HepG2 (cell line): ENCODE measurements around the gene HPCAL1. TPM values are rescaled to one million over a fixed set of nuclear protein-coding genes. Genes with fewer than 3 reads are reported as not detected.

ENCODE experiments used
- AKNA ChIP-seq: sonication (generic); formaldehyde crosslinking; IDR thresholded peaks from 2 replicates; pipeline ENCODE4 v1.4.0; 2020; ENCODE audit warnings: missing genetic modification reagents, borderline replicate concordance
- HMGXB4 ChIP-seq, 2 experiments: sonication (generic) in 1 of 2; formaldehyde crosslinking in 1 of 2; IDR thresholded peaks; 2 replicates each; pipeline versions ENCODE4 v1.4.0 to v1.6.1; 2018 to 2020; ENCODE audit warnings: missing genetic modification reagents in 2 of 2, borderline replicate concordance in 1 of 2, low read depth in 1 of 2, mild to moderate bottlenecking in 1 of 2, missing biosample characterization in 1 of 2
- IRF2 ChIP-seq: IDR thresholded peaks from 2 replicates; pipeline ENCODE4 v1.6.1; 2018; ENCODE audit warnings: missing genetic modification reagents, missing compliant biosample characterization
- IRX3 ChIP-seq: sonication (generic); formaldehyde crosslinking; IDR thresholded peaks from 2 replicates; pipeline ENCODE4 v1.8.1; 2023; ENCODE audit warnings: mild to moderate bottlenecking, low read depth, missing genetic modification reagents, borderline replicate concordance
- KLF9 ChIP-seq: IDR thresholded peaks from 2 replicates; pipeline ENCODE4 v1.6.1; 2016; ENCODE audit warnings: low read depth
- MED13 ChIP-seq: sonication (generic); formaldehyde crosslinking; IDR thresholded peaks from 2 replicates; pipeline ENCODE4 v1.5.0; 2020; ENCODE audit warnings: missing genetic modification reagents
- TAF15 ChIP-seq: fragments of 200-400 bp; formaldehyde crosslinking; IDR thresholded peaks from one replicate; pipeline ENCODE4 v1.6.1; 2018; ENCODE audit warnings: mild to moderate bottlenecking, low read depth, low read length; ENCODE audit not compliant: poor library complexity, severe bottlenecking
- TOPORS ChIP-seq: sonication (generic); formaldehyde crosslinking; IDR thresholded peaks from 2 replicates; pipeline ENCODE4 v1.8.0; 2023; ENCODE audit warnings: mild to moderate bottlenecking, missing genetic modification reagents
- ZFP37 ChIP-seq: sonication (generic); formaldehyde crosslinking; IDR thresholded peaks from 2 replicates; pipeline ENCODE4 v1.4.0; 2020; ENCODE audit warnings: missing genetic modification reagents, borderline replicate concordance
- ZMAT3 ChIP-seq: sonication (generic); formaldehyde crosslinking; conservative IDR thresholded peaks from 2 replicates; pipeline ENCODE4 v1.7.0; 2021; ENCODE audit warnings: missing genetic modification reagents
- ZNF274 ChIP-seq: sonication (generic); formaldehyde crosslinking; IDR thresholded peaks from 2 replicates; pipeline ENCODE4 v1.5.1; 2020; ENCODE audit warnings: mild to moderate bottlenecking, missing genetic modification reagents
- ZNF782 ChIP-seq: sonication (generic); formaldehyde crosslinking; IDR thresholded peaks from 2 replicates; pipeline ENCODE4 v1.4.0; 2020; ENCODE audit warnings: missing genetic modification reagents, mild to moderate bottlenecking, borderline replicate concordance
- polyA plus RNA-seq, 8 experiments: library from polyadenylated mRNA; depleted of rRNA in 3 of 8; stranded (reverse) in 7 of 8; unstranded in 1 of 8; fragments of >200 nt; fragmentation: Illumina TruSeq in 4 of 8; extraction: Trizol in 4 of 8; gene quantifications; 2 replicates each; pipeline versions ENCODE4 v1.2.1 to v1.2.3, GENCODE V29; 2011 to 2016; ENCODE audit warnings: low read depth in 4 of 8, missing spikeins in 1 of 8, mixed read lengths in 1 of 8; ENCODE audit not compliant: insufficient read depth in 1 of 8
- total RNA-seq, 5 experiments: library from RNA; depleted of rRNA; stranded (reverse); fragments of >200 nt; fragmentation: Illumina TruSeq; extraction: Trizol; gene quantifications; 2 replicates each; pipeline ENCODE4 v1.2.3, GENCODE V29; 2016; ENCODE audit warnings: low read depth in 1 of 5
- TF ChIP-seq, protein P1 (sequence below): sonication (generic); formaldehyde crosslinking; IDR thresholded peaks from 2 replicates; pipeline ENCODE4 v1.4.0; 2020; ENCODE audit warnings: missing genetic modification reagents
- TF ChIP-seq, protein P2 (sequence below): sonication (generic); formaldehyde crosslinking; IDR thresholded peaks from 2 replicates; pipeline ENCODE4 v1.4.0; 2020; ENCODE audit warnings: missing genetic modification reagents; ENCODE audit errors: not compliant biosample characterization
- TF ChIP-seq, protein P3 (sequence below): sonication (generic); formaldehyde crosslinking; IDR thresholded peaks from 2 replicates; pipeline ENCODE4 v1.5.0; 2020; ENCODE audit warnings: mild to moderate bottlenecking, missing genetic modification reagents, moderate library complexity
- TF ChIP-seq, protein P4 (sequence below): IDR thresholded peaks from 2 replicates; pipeline ENCODE4 v1.6.1; 2016

The HPCAL1 gene
- total and polyA plus RNA-seq, 2 of the 13 experiments (the other 11 are each of a cell fraction or from before 2014, with no cell fraction given) = 29.5 to 29.9 TPM

- TF ChIP-seq ZFP37 (CRISPR knock-in tag) (0 out of 2 replicates have a peak, but pooled peaks have one; percentile 20), AKNA (no peak), ZNF782 (peak; percentile 4; the same call in 1 of the 2 replicates), MED13 (CRISPR knock-in tag) (peak; percentile 48; the same call in 1 of the 2 replicates), ZMAT3 (CRISPR knock-in tag) (peak; percentile 46), TAF15 (peak; percentile 79), HMGXB4 (CRISPR knock-in tag; IDR thresholded peaks at IDR 0.05; ENCODE audit: borderline replicate concordance in 1 of 2, low read depth in 1 of 2) (peak; percentile 22 to 23; a peak in 1 of 4 replicates), IRF2 (CRISPR knock-in tag) (peak; percentile 19; the same call in 1 of the 2 replicates), IRX3 (CRISPR knock-in tag) (peak; percentile 38; the same call in 1 of the 2 replicates), ZNF274 (no peak), KLF9 (CRISPR knock-in tag) (no peak), TOPORS (CRISPR knock-in tag) (peak; percentile 41; the same call in 1 of the 2 replicates)
- TF ChIP-seq, protein P1, sequence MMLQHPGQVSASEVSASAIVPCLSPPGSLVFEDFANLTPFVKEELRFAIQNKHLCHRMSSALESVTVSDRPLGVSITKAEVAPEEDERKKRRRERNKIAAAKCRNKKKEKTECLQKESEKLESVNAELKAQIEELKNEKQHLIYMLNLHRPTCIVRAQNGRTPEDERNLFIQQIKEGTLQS (CRISPR knock-in tag) = peak; percentile 18; the same call in 1 of the 2 replicates
- TF ChIP-seq, protein P2, sequence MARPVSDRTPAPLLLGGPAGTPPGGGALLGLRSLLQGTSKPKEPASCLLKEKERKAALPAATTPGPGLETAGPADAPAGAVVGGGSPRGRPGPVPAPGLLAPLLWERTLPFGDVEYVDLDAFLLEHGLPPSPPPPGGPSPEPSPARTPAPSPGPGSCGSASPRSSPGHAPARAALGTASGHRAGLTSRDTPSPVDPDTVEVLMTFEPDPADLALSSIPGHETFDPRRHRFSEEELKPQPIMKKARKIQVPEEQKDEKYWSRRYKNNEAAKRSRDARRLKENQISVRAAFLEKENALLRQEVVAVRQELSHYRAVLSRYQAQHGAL (CRISPR knock-in tag) = no peak
- TF ChIP-seq, protein P3, sequence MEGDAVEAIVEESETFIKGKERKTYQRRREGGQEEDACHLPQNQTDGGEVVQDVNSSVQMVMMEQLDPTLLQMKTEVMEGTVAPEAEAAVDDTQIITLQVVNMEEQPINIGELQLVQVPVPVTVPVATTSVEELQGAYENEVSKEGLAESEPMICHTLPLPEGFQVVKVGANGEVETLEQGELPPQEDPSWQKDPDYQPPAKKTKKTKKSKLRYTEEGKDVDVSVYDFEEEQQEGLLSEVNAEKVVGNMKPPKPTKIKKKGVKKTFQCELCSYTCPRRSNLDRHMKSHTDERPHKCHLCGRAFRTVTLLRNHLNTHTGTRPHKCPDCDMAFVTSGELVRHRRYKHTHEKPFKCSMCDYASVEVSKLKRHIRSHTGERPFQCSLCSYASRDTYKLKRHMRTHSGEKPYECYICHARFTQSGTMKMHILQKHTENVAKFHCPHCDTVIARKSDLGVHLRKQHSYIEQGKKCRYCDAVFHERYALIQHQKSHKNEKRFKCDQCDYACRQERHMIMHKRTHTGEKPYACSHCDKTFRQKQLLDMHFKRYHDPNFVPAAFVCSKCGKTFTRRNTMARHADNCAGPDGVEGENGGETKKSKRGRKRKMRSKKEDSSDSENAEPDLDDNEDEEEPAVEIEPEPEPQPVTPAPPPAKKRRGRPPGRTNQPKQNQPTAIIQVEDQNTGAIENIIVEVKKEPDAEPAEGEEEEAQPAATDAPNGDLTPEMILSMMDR (CRISPR knock-in tag) = peak; percentile 78
- TF ChIP-seq, protein P4, sequence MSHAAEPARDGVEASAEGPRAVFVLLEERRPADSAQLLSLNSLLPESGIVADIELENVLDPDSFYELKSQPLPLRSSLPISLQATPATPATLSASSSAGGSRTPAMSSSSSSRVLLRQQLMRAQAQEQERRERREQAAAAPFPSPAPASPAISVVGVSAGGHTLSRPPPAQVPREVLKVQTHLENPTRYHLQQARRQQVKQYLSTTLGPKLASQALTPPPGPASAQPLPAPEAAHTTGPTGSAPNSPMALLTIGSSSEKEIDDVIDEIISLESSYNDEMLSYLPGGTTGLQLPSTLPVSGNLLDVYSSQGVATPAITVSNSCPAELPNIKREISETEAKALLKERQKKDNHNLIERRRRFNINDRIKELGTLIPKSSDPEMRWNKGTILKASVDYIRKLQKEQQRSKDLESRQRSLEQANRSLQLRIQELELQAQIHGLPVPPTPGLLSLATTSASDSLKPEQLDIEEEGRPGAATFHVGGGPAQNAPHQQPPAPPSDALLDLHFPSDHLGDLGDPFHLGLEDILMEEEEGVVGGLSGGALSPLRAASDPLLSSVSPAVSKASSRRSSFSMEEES = peak; percentile 39; the same call in 1 of the 2 replicates
Measured at GRCh38 chr2:10302479-10303180, at the start of gene HPCAL1 (continued).
